Trophoblast cell (in vitro differentiated cells and primary cell): ENCODE data around the gene DPY19L1.
"Not testable (repeated sequence)": the region's sequence is repeated elsewhere in the genome, so short reads cannot be mapped to it uniquely, and the experiment has no call there.

Experiments used
- DNase-seq, 2 donors: peaks; one replicate each; pipeline ENCODE4 v3.0.0-alpha.2; 2016
- H2AFZ ChIP-seq: 2 replicates; pipeline ENCODE4 v1.6.1; 2013; ENCODE audit warnings: low read length, moderate library complexity, mild to moderate bottlenecking; ENCODE audit not compliant: insufficient read depth, poor library complexity
- H2AK5ac ChIP-seq: 2 replicates; pipeline ENCODE4 v1.6.1; 2013; ENCODE audit warnings: mild to moderate bottlenecking, low read length
- H2BK120ac ChIP-seq: 2 replicates; pipeline ENCODE4 v1.6.1; 2013; ENCODE audit warnings: low read length, mild to moderate bottlenecking, moderate library complexity; ENCODE audit not compliant: insufficient read depth, poor library complexity
- H2BK12ac ChIP-seq: 2 replicates; pipeline ENCODE4 v1.6.1; 2013; ENCODE audit warnings: mild to moderate bottlenecking, low read length, moderate library complexity
- H2BK5ac ChIP-seq: 2 replicates; pipeline ENCODE4 v1.6.1; 2013; ENCODE audit warnings: low read length, low read depth, moderate library complexity, mild to moderate bottlenecking; ENCODE audit not compliant: poor library complexity
- H3K14ac ChIP-seq: 2 replicates; pipeline ENCODE4 v1.6.1; 2013; ENCODE audit warnings: mild to moderate bottlenecking, low read length
- H3K18ac ChIP-seq: 2 replicates; pipeline ENCODE4 v1.6.1; 2013; ENCODE audit warnings: mild to moderate bottlenecking, low read length
- H3K23ac ChIP-seq: 2 replicates; pipeline ENCODE4 v1.6.1; 2013; ENCODE audit warnings: low read length
- H3K27ac ChIP-seq: 2 replicates; pipeline ENCODE4 v1.5.1; 2013; ENCODE audit warnings: low read depth, mild to moderate bottlenecking, inconsistent platforms, low read length, moderate library complexity
- H3K27me3 ChIP-seq: 2 replicates; pipeline ENCODE4 v1.6.1; 2013; ENCODE audit warnings: inconsistent platforms, mild to moderate bottlenecking, low read length, moderate library complexity; ENCODE audit not compliant: insufficient read depth
- H3K36me3 ChIP-seq, 2 experiments: 1 replicate in 1 of 2; 2 replicates in 1 of 2; pipeline ENCODE4 v1.6.1; 2013; ENCODE audit warnings: low read length in 2 of 2, mild to moderate bottlenecking in 2 of 2, moderate library complexity in 1 of 2; ENCODE audit not compliant: insufficient read depth in 2 of 2, control insufficient read depth in 1 of 2
- H3K4ac ChIP-seq: 2 replicates; pipeline ENCODE4 v1.6.1; 2013; ENCODE audit warnings: low read depth, mild to moderate bottlenecking, low read length, moderate library complexity
- H3K4me1 ChIP-seq, 2 experiments: 1 replicate in 1 of 2; 2 replicates in 1 of 2; pipeline ENCODE4 v1.6.1; 2013; ENCODE audit warnings: low read length in 2 of 2, mild to moderate bottlenecking in 2 of 2, moderate library complexity in 1 of 2; ENCODE audit not compliant: insufficient read depth in 2 of 2, control insufficient read depth in 1 of 2
- H3K4me2 ChIP-seq: 2 replicates; pipeline ENCODE4 v1.6.1; 2013; ENCODE audit warnings: inconsistent platforms, mild to moderate bottlenecking, low read length, moderate library complexity
- H3K4me3 ChIP-seq: 2 replicates; pipeline ENCODE4 v1.5.1; 2013; ENCODE audit warnings: mild to moderate bottlenecking, low read depth, low read length, inconsistent platforms
- H3K79me1 ChIP-seq: one replicate; pipeline ENCODE4 v1.6.1; 2013; ENCODE audit warnings: low read length
- H3K79me2 ChIP-seq: 2 replicates; pipeline ENCODE4 v1.6.1; 2013; ENCODE audit warnings: low read length, mild to moderate bottlenecking; ENCODE audit not compliant: control insufficient read depth, insufficient read depth, poor library complexity
- H3K9ac ChIP-seq: 2 replicates; pipeline ENCODE4 v1.6.1; 2013; ENCODE audit warnings: mild to moderate bottlenecking, low read length
- H3K9me3 ChIP-seq: 2 replicates; pipeline ENCODE4 v1.6.1; 2013; ENCODE audit warnings: low read depth, mild to moderate bottlenecking, control low read depth, inconsistent platforms, low read length; ENCODE audit not compliant: insufficient read depth
- H4K12ac ChIP-seq: 2 replicates; pipeline ENCODE4 v1.6.1; 2013; ENCODE audit warnings: low read depth, mild to moderate bottlenecking, low read length, moderate library complexity
- H4K8ac ChIP-seq: 2 replicates; pipeline ENCODE4 v1.6.1; 2013; ENCODE audit warnings: low read depth, mild to moderate bottlenecking, low read length, moderate library complexity
- H4K91ac ChIP-seq: one replicate; pipeline ENCODE4 v1.6.1; 2013; ENCODE audit warnings: low read depth, mild to moderate bottlenecking, low read length, moderate library complexity
- WGBS: extraction: QIAGEN DNeasy Blood & Tissue Kit; methylation state at CpG from one replicate; pipeline ENCODE4 v1.1.7; 2013; ENCODE audit warnings: missing lambda C conversion rate; ENCODE audit not compliant: insufficient read length, insufficient coverage; ENCODE audit errors: extremely low coverage; 5-methylcytosine and 5-hydroxymethylcytosine counted together

Gene DPY19L1

GRCh38 chr7:34918198-34918861 lies 119.0 kb downstream of the DPY19L1 start:
- H4K12ac ChIP-seq, H3K23ac ChIP-seq, H4K91ac ChIP-seq, DNase-seq, H3K36me3 ChIP-seq, H2AK5ac ChIP-seq, H3K27me3 ChIP-seq, H2BK120ac ChIP-seq, H3K27ac ChIP-seq, H2BK12ac ChIP-seq, H4K8ac ChIP-seq, H3K9me3 ChIP-seq, H2AFZ ChIP-seq, H3K9ac ChIP-seq, H2BK5ac ChIP-seq, H3K79me2 ChIP-seq, H3K79me1 ChIP-seq, H3K18ac ChIP-seq, H3K4ac ChIP-seq, H3K4me1 ChIP-seq, H3K14ac ChIP-seq, H3K4me3 ChIP-seq, H3K4me2 ChIP-seq: not testable (repeated sequence)
- WGBS = no CpG with 5 or more reads among the region's 6 CpGs

- H3K14ac ChIP-seq, H2AK5ac ChIP-seq, H3K27me3 ChIP-seq, H3K4me1 ChIP-seq, H2AFZ ChIP-seq, H3K4ac ChIP-seq, H4K91ac ChIP-seq, H3K18ac ChIP-seq, H3K4me2 ChIP-seq, H3K79me2 ChIP-seq, H2BK5ac ChIP-seq, H3K36me3 ChIP-seq, DNase-seq, H3K9me3 ChIP-seq, H4K8ac ChIP-seq, H3K23ac ChIP-seq, H3K4me3 ChIP-seq, H2BK12ac ChIP-seq, H4K12ac ChIP-seq, H3K27ac ChIP-seq, H3K79me1 ChIP-seq, H2BK120ac ChIP-seq, H3K9ac ChIP-seq: not testable (repeated sequence)
- WGBS = no CpG with 5 or more reads among the region's 4 CpGs
These were observed 119.8 kb downstream of the DPY19L1 start for GRCh38 chr7:34917515-34917914.

GRCh38 chr7:34916267-34916666 lies 121.0 kb downstream of the DPY19L1 start:
- Histone ChIP-seq H3K14ac (no peak overlapping the region), H3K36me3 (no peaks in the 10 kb centered on the region), H2AK5ac (no peak overlapping the region), H4K91ac (no peak overlapping the region), H3K4me1 (no peaks in the 10 kb centered on the region), H2AFZ (no peak overlapping the region), H3K23ac (no peak overlapping the region), H2BK12ac (no peak overlapping the region), H3K9ac (no peak overlapping the region), H3K79me1 (no peaks in the 10 kb centered on the region), H3K4me3 (no peak overlapping the region), H3K9me3 (no peaks in the 10 kb centered on the region), H3K27ac (no peak overlapping the region), H3K4ac (no peak overlapping the region), H4K12ac (no peak overlapping the region), H4K8ac (no peak overlapping the region), H3K79me2 (no peaks in the 10 kb centered on the region), H3K18ac (no peak overlapping the region), H3K4me2 (no peak overlapping the region), H2BK120ac (no peak overlapping the region), H2BK5ac (no peak overlapping the region), H3K27me3 (no peaks in the 10 kb centered on the region)
- no peak for DNase-seq
- no CpG with 5 or more reads among the region's 2 CpGs for WGBS

DNA sequence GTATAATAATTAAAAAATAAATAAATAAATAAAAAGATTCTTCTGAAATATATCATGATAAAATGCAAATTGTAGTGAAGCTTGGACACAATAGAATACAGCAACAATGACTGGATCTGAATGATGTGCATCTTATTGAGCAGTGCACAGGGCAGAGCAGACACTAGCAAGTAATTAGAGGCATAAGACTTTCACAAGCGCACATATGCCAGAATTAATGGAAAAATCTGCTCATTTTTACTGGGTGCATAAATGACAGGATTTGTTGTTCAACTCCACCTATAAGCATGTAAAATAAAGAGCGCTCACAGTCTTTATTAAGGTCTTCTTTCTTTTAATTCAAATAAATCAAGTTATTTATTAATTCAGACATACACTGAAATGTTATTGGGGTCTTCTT lies 125.0 kb downstream of the DPY19L1 start:
- H3K27me3 ChIP-seq = no peaks in the 10 kb centered on the region
- H2BK12ac ChIP-seq = no peak overlapping the region
- H3K18ac ChIP-seq = no peak overlapping the region
- no peak overlapping the region for H3K4me2 ChIP-seq
- no peak overlapping the region for H4K8ac ChIP-seq
- no peaks in the 10 kb centered on the region for H3K9me3 ChIP-seq
- H4K91ac ChIP-seq = no peak overlapping the region
- no peak for DNase-seq
- H3K79me2 ChIP-seq = no peaks in the 10 kb centered on the region
- H3K4me1 ChIP-seq = no peaks in the 10 kb centered on the region
- WGBS = no CpG with 5 or more reads among the region's 2 CpGs
- H3K79me1 ChIP-seq = no peaks in the 10 kb centered on the region
- H2AK5ac ChIP-seq = no peak overlapping the region
- no peaks in the 10 kb centered on the region for H3K36me3 ChIP-seq
- no peak overlapping the region for H3K9ac ChIP-seq
- no peak overlapping the region for H2BK120ac ChIP-seq
- H3K14ac ChIP-seq = no peak overlapping the region
- H2AFZ ChIP-seq = no peak overlapping the region
- H3K27ac ChIP-seq = no peak overlapping the region
- H4K12ac ChIP-seq = no peak overlapping the region
- H3K4me3 ChIP-seq = no peak overlapping the region
- H2BK5ac ChIP-seq = no peak overlapping the region
- no peak overlapping the region for H3K23ac ChIP-seq
- no peak overlapping the region for H3K4ac ChIP-seq
